Activated B cell treated with CpG ODN at 0.5 μM for 24 hours (primary cell): ENCODE data around the gene MCF2L. TPM values are rescaled to one million over a fixed set of nuclear protein-coding genes. Genes with fewer than 3 reads are reported as not detected.

Source experiments
- ATAC-seq: fragments of 200-7000 bp; cut with Tn5 transposase; one replicate; pipeline ENCODE4 v1.10.0; 2021; ENCODE audit warnings: low read depth, mild to moderate bottlenecking, moderate library complexity
- CTCF ChIA-PET: fragments of 350-600 bp; sonication (Branson Sonifier 250); formaldehyde crosslinking; loops from one replicate; lab custom pipeline; 2021; ENCODE audit warnings: antibody characterized with exemption; lab: Charles Lee
- POLR2A ChIA-PET: fragments of 350-600 bp; sonication (Branson Sonifier 250); formaldehyde crosslinking; loops from one replicate; lab custom pipeline; 2021; ENCODE audit warnings: antibody characterized with exemption; lab: Charles Lee
- DNase-seq: peaks from one replicate; pipeline ENCODE4 v3.0.0; 2022
- H3K27ac Mint-ChIP-seq: one replicate; pipeline ENCODE4 v1.8.0; 2020; ENCODE audit warnings: mixed read lengths
- H3K27me3 Mint-ChIP-seq: one replicate; pipeline ENCODE4 v1.8.0; 2021; ENCODE audit warnings: mixed read lengths
- H3K36me3 Mint-ChIP-seq: one replicate; pipeline ENCODE4 v1.8.0; 2021; ENCODE audit warnings: low read depth, mixed read lengths
- H3K4me1 Mint-ChIP-seq: one replicate; pipeline ENCODE4 v1.8.0; 2021; ENCODE audit warnings: mixed read lengths
- H3K4me3 Mint-ChIP-seq: one replicate; pipeline ENCODE4 v1.8.0; 2020; ENCODE audit warnings: mild to moderate bottlenecking, mixed read lengths
- H3K9me3 Mint-ChIP-seq: one replicate; pipeline ENCODE4 v1.8.0; 2020; ENCODE audit warnings: mixed read lengths
- intact Hi-C: fragments of 100-400 bp; cut with micrococcal nuclease; formaldehyde crosslinking; loops from one replicate; pipeline ENCODE4 v1.15.1; 2024
- total RNA-seq: library from RNA; stranded (reverse); gene quantifications from 2 replicates; pipeline ENCODE4 v1.2.3, GENCODE V29; 2022
- TF ChIP-seq, protein P1 (sequence below): fragments of 200-600 bp; IDR thresholded peaks from one replicate; pipeline ENCODE4 v1.8.0; 2022; ENCODE audit warnings: antibody characterized with exemption, mild to moderate bottlenecking

MCF2L gene
- total RNA-seq, 1 donor from 2014 or later = 3.4 TPM

DNA sequence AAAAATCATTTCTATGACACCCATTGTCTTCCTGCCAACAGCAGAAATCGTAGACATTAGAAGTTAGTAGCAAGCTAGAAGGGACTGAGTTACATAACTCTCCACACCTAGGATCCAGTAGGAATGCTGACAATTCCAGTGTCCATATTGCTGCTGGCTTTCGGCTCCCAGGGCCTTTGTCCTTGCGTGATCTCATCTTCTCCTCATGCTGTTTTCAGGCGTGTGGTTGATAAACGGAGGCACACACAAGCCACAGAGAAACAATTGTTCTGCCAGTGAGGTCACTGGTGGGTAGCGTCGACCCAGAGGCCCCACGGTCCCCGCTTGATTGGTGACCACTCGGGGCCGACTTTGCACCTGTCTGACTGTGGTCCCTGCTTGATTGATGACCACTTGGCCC lies 104.9 kb downstream of the MCF2L start:
- H3K27me3 Mint-ChIP-seq = no peaks in the 10 kb centered on the region
- peaks cover 33% of the 10 kb centered on the region for H3K36me3 Mint-ChIP-seq
- intact Hi-C loops = no loop called here
- TF ChIP-seq, protein P1, sequence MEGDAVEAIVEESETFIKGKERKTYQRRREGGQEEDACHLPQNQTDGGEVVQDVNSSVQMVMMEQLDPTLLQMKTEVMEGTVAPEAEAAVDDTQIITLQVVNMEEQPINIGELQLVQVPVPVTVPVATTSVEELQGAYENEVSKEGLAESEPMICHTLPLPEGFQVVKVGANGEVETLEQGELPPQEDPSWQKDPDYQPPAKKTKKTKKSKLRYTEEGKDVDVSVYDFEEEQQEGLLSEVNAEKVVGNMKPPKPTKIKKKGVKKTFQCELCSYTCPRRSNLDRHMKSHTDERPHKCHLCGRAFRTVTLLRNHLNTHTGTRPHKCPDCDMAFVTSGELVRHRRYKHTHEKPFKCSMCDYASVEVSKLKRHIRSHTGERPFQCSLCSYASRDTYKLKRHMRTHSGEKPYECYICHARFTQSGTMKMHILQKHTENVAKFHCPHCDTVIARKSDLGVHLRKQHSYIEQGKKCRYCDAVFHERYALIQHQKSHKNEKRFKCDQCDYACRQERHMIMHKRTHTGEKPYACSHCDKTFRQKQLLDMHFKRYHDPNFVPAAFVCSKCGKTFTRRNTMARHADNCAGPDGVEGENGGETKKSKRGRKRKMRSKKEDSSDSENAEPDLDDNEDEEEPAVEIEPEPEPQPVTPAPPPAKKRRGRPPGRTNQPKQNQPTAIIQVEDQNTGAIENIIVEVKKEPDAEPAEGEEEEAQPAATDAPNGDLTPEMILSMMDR = no peak
- POLR2A ChIA-PET = no interaction called here
- H3K27ac Mint-ChIP-seq = no peak overlapping the region
- CTCF ChIA-PET = no interaction called here
- no peak overlapping the region for H3K4me3 Mint-ChIP-seq
- no peaks in the 10 kb centered on the region for H3K4me1 Mint-ChIP-seq
- no peak for DNase-seq
- peaks cover 6% of the 10 kb centered on the region for H3K9me3 Mint-ChIP-seq
- ATAC-seq = no peak

DNA sequence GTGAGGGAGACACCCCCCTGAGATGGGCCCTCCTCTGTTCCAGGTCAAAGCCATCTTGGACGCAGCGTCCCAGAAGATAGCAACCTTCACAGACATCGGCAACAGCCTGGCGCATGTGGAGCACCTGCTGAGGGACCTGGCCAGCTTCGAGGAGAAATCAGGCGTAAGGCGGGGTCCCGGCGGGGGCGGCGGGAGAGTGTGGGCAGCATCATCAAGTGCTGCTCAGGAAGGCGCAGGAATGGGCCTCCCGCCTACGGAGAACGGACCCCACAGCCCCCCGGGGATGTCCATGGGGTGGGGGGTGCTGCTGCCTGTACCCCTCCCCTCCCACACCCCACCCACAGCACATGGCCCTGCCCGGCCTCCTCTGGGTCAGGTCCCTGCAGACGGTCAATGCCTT lies 105.4 kb downstream of the MCF2L start:
- CTCF ChIA-PET = no interaction called here
- TF ChIP-seq, protein P1 = no peak
- intact Hi-C loops = no loop called here
- Mint-ChIP-seq H3K36me3 (peaks cover 33% of the 10 kb centered on the region), H3K4me1 (no peaks in the 10 kb centered on the region), H3K27ac (no peak overlapping the region), H3K27me3 (no peaks in the 10 kb centered on the region), H3K4me3 (no peak overlapping the region), H3K9me3 (peaks cover 6% of the 10 kb centered on the region)
- POLR2A ChIA-PET = no interaction called here
- no peak for ATAC-seq
- no peak for DNase-seq

DNA sequence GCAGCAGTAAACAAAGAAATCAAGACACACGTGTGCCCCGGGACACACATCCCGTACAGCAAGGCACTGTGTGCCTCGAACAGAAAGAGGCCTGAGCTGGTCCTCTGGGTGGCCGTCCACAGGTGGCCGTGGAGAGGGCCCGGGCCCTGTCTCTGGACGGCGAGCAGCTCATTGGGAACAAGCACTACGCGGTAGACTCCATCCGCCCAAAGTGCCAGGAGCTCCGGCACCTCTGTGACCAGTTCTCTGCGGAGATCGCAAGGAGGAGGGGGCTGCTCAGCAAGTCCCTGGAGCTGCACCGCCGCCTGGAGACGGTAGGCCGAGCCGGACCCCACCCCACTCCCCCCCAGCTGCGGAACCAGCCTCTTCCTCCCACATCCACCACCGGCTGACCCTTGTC lies 105.9 kb downstream of the MCF2L start:
- no peak for DNase-seq
- H3K27ac Mint-ChIP-seq = no peak overlapping the region
- H3K4me1 Mint-ChIP-seq = no peaks in the 10 kb centered on the region
- peaks cover 6% of the 10 kb centered on the region for H3K9me3 Mint-ChIP-seq
- no peak overlapping the region for H3K4me3 Mint-ChIP-seq
- ChIA-PET POLR2A (no interaction called here), CTCF (no interaction called here)
- TF ChIP-seq, protein P1 = no peak
- ATAC-seq = no peak
- intact Hi-C loops = no loop called here
- no peaks in the 10 kb centered on the region for H3K27me3 Mint-ChIP-seq
- H3K36me3 Mint-ChIP-seq = peaks cover 33% of the 10 kb centered on the region

DNA sequence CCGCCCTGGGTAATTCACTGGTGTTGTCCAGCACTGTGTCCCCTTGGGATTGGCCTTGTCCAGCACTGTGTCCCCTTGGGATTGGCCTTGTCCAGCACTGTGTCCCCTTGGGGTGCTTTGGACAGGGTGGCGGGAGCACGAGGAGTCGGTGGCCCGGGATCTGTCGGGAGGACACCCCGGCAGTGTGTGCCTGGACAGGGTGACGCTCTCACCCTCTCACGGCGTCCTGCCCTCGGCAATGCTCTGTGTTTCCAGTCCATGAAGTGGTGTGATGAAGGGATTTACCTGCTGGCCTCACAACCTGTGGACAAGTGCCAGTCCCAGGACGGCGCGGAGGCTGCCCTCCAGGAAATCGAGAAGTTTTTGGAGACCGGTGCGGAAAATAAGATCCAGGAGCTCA lies 106.7 kb downstream of the MCF2L start:
- Mint-ChIP-seq H3K36me3 (peaks cover 27% of the 10 kb centered on the region), H3K9me3 (peaks cover 6% of the 10 kb centered on the region), H3K27ac (no peak overlapping the region), H3K27me3 (no peaks in the 10 kb centered on the region), H3K4me1 (no peaks in the 10 kb centered on the region), H3K4me3 (no peak overlapping the region)
- intact Hi-C loops = no loop called here
- ATAC-seq (no peak), DNase-seq (no peak)
- TF ChIP-seq, protein P1 = no peak
- POLR2A ChIA-PET = no interaction called here
- CTCF ChIA-PET = no interaction called here

DNA sequence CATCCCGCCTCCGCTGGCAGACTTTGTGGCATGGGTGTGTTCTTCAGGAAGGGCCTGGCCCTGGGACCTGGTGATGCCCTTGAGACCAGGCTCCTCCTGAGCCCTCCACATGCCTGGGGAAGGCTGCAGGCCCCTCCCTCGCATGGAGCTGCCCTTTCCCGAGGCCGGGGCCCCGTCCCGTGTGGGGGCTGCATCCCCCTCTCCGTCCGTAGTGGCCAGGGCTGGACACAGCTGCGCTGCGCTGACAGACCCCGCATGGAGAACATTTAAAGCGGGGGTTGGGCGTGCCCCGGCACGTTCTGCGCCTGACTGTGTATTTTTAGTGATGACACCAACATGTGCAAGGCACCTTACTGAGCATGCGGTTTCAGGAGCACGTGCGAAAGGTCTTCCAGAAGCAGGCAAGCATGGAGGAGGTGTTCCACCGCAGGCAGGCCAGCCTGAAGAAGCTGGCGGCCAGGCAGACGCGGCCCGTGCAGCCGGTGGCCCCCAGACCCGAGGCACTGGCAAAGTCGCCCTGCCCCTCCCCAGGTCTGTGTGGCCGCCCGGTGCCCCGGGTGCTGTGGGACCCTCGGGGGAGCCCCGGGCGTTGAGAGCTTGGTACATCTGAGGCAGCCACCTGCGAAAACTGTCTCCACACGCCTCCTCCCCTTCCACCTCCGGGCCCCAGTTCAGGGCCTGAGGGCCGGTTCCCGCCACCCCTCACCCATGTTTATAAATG lies 107.8 kb downstream of the MCF2L start:
- no peaks in the 10 kb centered on the region for H3K4me1 Mint-ChIP-seq
- H3K4me3 Mint-ChIP-seq = no peak overlapping the region
- no peak overlapping the region for H3K27ac Mint-ChIP-seq
- DNase-seq (no peak), ATAC-seq (no peak)
- ChIA-PET CTCF (no interaction called here), POLR2A (no interaction called here)
- peaks cover 2% of the 10 kb centered on the region for H3K9me3 Mint-ChIP-seq
- TF ChIP-seq, protein P1 = no peak
- no peaks in the 10 kb centered on the region for H3K27me3 Mint-ChIP-seq
- H3K36me3 Mint-ChIP-seq = peaks cover 19% of the 10 kb centered on the region
- intact Hi-C loops = no loop called here
